IPS-NIHi11 (cell line): ENCODE results near the gene MEDAG.
A peak's percentile ranks its signal among the peaks of the same experiment; 100 is the strongest.

ENCODE experiments used
- DNase-seq: peaks from one replicate; pipeline ENCODE4 v3.0.0; 2012; ENCODE audit warnings: mixed read lengths, low spot score

MEDAG gene

DNA sequence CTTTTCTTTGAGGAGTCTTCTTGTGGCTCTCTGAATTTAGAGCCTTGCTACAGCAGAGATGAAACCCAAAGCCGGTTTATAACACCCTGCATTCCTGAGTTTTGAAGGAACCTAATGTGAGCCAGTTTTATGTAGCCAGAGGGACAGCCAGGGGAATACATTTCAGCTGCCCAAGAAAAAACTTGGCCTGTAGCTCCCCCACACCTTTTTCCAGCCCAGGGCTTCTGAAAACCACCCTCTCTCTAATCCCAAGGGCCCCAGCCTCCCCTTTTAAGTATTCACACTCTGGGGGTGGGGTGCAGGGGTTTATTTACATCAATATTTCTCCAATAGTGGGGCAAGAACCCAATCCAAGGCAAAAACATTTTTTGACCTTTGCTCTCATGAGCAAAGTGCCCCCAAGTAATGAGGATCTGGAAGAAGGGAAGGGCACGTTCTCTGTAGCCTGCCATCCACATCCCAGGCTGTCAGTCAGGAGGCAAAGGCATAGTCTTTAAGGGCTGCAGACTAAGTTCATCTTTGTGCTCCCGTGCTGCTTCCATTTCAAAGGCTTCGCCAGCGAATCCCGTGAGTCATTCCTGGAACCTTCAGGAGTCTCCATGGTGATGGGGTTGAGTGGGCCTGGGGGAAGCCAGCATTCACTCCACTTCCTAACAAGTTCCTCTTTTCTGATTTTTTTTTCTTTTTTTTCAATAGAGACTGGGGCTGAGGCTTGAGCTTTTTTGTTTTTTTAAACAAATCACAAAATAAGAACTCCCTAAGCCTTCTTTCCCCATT, 33.2 kb upstream of the MEDAG start:
- DNase-seq: peak; percentile 59

DNA sequence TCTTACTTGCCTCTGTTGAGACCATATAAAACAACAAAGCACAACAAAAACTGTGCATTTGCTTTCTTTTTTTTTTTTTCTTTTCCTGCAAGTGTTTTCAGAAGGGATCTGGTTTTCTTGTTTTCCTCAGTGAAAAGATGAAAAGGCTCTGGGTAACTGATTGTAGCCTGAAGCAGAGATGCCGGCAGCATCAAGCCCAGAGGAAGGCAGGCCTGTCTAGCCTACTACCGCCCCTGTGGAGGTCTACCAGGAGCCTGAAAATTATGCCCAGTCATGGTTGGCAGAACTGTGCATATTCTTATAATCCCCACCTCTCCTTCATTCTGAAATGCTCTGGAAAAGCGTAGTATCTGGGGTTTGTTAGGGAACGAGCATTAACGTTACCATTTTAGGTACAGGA, 32.6 kb upstream of the MEDAG start:
- no peak for DNase-seq

- no peak for DNase-seq
Observed at GRCh38 chr13:30874111-30874510, 32.0 kb upstream of the MEDAG start.

DNA sequence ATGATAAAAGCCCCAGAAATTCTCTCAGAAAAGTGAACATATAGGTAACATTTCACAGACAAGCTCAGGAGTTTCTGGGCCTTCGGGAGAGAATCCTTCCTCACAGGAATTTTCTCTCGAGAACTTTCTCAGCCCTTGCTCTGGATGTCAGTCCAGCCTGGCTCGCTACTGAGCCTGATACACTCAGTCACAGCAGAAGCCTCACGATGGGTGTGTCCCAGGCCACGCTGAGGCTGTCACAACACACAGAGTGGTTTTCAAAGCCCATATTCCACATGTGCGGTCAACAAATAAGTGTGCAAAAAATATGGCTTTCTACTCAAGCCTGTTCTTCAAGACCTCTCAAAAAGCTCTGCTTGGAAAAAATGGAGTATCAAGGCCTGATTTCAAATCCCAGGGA, 31.5 kb upstream of the MEDAG start:
- no peak for DNase-seq

GRCh38 chr13:30877335-30877734, 28.7 kb upstream of the MEDAG start:
- no peak for DNase-seq

DNA sequence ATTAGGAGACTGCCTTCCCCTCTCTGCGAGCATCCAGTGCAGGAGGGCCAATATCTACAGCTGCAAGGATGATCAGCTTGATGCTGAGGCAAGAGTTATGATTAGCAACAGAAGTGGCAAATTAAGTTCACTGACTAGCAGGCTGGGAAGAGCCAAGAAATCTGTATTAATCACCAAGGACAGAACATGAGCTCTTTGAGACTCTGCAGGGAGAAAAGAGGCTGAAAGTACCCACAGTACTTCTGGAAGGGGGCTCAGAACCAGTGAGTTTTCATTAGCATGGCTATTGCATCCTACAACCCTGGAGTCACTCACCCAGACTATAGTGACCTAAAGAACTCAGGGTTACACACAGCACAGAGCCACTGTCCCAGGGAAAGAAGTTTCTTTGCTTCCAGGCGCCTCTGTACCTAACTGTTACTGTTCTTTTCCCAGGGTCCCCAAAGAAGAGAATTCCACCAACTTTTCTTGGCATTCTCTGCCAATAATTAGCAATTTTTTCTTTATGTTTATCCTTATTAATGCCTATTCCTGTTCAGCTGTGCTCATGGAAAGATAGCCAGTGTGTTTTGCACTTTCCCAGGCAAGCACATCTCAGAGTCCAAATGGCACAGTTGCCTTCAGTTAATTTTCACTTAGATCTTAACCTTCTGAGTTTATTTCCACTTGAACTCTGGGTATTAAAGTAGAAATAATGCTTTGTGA, 25.8 kb upstream of the MEDAG start:
- DNase-seq: no peak

DNA sequence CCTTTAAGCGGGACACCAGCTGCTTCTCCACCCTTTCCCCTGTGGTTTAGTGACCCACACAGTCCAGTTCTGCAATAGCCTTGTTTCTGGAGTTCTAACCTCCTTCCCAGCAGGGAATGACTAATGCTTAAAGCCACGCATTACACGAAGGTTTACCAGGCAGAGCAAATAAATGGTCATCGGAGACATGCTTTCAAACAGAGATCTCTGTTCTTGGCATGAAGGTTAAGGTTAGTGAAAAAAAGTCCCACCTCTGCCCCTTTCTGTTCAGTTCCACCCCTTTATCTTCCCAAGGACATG, 25.3 kb upstream of the MEDAG start:
- DNase-seq: no peak

GRCh38 chr13:30881191-30881651, 24.9 kb upstream of the MEDAG start:
- DNase-seq: no peak

- DNase-seq: no peak
Observed at GRCh38 chr13:30882026-30882850, 23.8 kb upstream of the MEDAG start.

DNA sequence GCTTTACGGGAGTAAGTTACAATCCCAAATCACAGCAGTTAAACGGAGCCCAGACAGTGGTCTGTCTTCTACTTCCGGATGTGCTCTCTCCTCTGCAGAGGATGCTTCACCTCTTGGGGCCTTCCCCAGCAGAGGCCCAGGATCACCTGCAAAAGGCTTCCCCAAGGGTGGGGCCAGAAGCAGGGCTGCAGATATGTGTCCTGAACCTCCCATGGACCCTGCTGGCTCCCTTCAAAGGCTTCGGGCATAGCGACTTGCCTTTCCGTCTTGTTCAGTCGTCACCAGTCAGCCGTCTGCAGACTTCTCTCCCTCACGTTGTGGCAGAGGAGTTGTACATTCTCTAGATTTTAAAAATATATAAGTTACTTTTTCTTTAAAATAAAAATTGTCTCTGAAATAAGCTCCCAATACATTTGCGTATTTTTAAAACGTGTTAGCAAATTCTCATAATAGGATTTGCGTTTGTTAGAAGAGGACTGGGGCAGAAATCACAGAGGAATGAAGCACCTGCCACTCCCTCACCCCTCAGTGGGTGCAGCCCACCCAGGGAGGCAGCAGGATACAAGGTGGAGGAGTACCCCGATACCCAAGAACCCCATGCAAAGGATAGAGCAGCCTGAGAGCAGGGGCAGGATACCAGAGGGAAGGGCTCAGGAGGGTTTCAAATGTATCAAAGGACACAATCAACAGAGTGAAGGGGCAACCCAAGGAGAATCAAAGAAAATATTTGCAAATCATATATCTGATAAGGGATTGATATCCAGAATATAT, 22.9 kb upstream of the MEDAG start:
- no peak for DNase-seq

DNA sequence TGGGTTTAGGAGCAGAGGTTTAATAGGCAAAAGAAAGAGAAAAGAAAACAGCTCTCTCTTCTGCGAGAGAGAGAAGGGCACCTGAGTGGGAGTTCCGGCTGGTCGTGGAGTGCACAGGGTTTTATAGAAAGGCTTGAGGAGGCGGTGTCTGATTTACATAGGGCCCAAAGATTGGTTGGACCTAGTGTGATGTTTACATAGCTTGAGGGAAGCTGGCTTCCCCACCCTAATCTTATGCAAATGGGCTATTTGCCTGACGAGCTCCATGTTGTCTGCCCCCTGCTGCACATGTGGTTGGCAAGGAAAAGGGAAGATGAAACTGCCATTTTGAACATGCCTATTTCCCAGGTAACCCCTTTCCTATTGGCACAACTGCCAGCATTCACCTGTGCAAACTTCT, 21.5 kb upstream of the MEDAG start:
- peak; percentile 39 for DNase-seq

DNA sequence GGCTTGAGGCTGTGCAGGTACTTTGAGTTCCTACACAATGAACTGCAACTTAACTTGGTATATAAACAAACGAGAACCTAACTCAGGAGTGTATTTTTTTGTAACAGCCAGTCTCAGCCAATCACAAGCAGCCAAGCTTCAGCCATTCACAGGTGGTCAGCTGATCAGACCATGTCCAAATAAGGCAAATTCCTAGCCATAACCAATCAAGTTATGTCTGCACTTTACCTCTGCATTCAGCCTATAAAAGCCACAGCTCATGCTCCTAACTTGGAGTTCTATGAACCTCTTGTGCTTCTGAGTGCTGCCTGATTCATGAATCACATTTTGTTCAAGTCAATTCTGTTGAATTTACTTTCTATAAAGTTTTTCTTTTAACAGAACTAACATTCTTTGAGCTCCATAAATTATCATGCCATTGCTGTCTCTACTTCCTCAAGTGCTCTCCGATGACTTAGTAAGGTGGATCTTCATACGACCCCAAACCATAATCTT, 16.8 kb upstream of the MEDAG start:
- no peak for DNase-seq

DNA sequence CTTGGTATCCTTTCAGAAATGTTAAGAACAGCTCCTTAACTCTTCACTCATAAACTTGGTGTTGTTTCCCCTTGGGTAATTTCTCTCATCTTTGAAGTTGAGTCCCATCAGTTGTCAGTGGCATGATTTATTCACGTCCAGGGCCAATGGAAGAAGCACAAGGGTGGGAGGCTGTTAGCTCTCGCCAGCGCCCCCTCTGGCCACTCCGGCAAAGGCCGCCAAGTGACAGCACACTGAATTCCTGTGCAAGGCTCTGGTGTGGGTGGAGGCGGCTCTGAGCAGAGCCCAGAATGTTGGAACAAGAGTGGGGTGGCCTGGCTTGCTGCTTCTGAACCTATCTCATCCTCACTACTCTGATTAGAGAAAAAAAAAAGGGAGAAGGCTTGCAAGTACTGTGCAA, 13.1 kb upstream of the MEDAG start:
- DNase-seq: peak; percentile 81

DNA sequence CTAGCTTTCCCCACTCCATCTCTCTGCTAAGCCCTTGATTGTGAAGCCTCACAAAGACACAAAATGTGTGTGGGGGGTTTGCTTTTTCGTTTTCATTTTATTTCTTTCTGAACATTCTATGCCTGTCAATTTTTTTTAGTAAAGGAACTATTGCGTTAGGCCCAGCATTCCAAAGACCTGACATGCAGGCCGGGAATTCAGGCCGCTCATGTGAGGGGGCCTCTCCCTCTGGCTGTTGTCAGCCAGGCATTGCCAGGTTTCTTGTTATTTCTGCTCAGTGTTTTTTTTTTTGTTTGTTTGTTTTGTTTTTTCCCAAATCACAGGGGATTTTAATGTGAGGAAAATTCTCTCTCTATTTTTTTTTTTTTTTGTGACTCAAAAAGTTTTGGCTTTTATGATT, 10.3 kb upstream of the MEDAG start:
- DNase-seq: no peak

- no peak for DNase-seq
Observed at GRCh38 chr13:30898070-30898469, 8.0 kb upstream of the MEDAG start.

DNA sequence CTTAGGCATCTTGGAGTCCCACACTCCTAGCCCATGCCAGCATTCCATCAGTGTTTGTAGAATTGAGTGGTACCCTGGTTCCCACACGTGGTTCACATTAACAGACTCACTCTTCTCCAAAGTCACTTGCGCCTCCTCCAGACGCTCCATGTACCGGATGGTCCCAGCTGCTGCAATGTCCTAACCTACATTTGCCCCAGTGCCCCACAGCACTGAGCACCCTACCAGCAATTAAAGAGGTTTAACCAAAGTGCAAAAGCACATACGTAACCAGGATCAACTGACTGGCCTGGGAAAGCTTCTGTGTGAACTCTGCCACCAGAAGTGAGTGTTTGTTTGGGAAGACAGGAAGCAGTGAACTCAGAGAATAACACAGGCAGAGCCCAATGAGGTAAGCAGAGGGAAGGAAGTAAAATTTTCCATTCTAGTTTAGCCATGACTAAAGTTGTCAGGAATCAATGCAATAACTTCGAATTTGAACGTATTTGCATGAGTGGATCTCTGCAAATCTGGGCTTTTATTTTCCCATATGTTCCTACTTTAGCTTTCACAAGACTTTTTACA, 7.3 kb upstream of the MEDAG start:
- no peak for DNase-seq

GRCh38 chr13:30900436-30900835, 5.6 kb upstream of the MEDAG start:
- DNase-seq: no peak

GRCh38 chr13:30900952-30901749, 4.9 kb upstream of the MEDAG start:
- DNase-seq: no peak

GRCh38 chr13:30904043-30904442, 2.0 kb upstream of the MEDAG start:
- DNase-seq: no peak

DNA sequence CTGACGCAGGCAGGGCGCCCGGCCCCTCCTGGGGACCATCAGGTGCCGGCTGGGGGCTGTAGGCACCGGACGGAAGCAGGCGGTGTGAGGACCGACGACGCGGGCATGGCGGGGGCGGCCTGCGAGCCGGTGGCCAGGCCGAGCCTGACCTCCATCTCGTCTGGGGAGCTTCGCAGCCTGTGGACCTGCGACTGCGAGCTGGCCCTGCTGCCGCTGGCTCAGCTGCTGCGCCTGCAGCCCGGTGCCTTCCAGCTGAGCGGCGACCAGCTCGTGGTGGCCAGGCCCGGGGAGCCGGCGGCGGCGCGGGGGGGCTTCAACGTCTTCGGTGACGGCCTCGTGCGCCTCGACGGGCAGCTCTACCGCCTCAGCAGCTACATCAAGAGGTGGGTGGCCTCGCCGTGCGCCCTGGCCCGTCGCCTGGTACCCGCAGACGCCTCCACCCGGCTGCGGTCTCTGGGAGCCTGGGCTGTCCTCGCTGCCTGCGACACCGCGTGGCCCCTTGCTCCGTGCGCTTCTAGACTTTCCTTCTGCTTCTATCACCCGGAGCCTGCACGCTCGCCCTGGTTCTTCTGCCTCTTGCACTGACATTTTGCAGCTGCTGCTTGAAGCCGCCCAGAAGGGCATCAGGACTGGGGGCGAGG, 460 bp downstream of the MEDAG start:
- DNase-seq: peak; percentile 51
